Measurements from ENCODE around the gene HES2. TPM values are rescaled to one million over a fixed set of nuclear protein-coding genes. Genes with fewer than 3 reads are reported as not detected.
"Not testable (repeated sequence)": the region's sequence is repeated elsewhere in the genome, so short reads cannot be mapped to it uniquely, and the experiment has no call there.

Gene HES2
- total and polyA plus RNA-seq, 2 of the 4 experiments (the other 2 are of a cell fraction) = not detected

DNA sequence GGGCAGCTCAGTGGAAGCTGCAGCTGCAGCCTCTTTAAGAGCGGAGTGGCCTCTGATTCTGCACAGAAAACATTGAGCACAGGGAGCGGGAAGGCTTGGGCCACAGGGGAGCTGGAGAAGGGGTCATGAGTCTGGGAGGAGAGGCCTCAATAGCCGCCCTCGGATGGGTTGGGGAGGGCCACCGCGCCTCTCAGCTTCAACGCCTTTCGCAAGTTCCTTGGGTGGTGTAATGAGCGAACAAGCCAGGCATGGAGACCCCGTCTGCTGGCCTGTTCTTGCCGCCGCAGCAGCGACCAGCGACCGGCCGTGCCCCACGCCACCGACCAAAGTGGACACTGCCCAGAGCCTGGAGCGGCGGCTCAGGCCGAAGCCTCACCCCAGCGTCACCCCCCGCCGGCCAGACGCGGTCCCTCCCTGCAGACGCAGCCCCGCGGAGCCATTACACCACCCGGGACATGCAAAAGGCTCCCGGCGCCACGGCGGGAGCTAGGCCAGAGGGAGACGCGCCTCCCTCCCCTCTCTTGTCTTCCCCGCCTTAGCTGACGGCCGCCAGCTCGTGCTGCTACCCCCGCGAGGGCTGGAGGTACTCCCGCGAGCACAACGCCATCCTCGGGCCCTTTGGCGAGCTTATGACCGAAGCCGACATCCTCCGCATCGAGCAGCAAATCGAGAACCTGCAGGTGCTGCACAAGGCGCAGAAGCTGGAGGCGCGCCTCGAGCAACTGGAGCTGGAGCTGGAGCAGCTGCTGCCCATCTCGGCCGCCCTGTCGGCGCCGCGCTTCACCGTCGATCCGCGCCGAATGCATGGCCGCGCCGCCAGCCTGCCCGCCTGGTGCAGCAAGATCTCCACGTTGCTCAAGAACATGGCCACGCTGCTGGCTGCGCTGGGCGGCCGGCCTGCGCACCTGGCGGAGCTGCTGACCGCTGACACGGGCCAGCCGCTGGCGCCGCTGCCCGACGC is 34.5 kb upstream of the HES2 start:
- whole genome bisulfite sequencing, 2 experiments (ENCODE audit: extremely low coverage in 2 of 2, insufficient read length in 1 of 2) = 11% methylated on average over 50 of the region's 85 CpGs; no CpG with 5 or more reads in 1 of the 2 experiments
- H2BK20ac ChIP-seq (ENCODE audit: low read depth, low read length); in situ Hi-C loops (cut with MboI; ENCODE audit: low sequenced_read_pairs); H4K8ac ChIP-seq (ENCODE audit: low read depth in 2 of 2, low read length in 2 of 2); H2BK120ac ChIP-seq (ENCODE audit: low read depth, low read length); H2AK5ac ChIP-seq (ENCODE audit: low read depth, low read length); BruUV-seq (replicated peaks); H2BK15ac ChIP-seq (ENCODE audit: low read depth, low read length); H3K36me3 ChIP-seq (ENCODE audit: control insufficient read depth, insufficient read depth, low read length); H3K9ac ChIP-seq (ENCODE audit: low read depth, low read length); POLR2A ChIA-PET (ENCODE audit: unreplicated experiment); H3K4ac ChIP-seq (ENCODE audit: low read depth, low read length); H2AK9ac ChIP-seq (replicated peaks; ENCODE audit: low read depth, low read length, poor library complexity); H3K4me3 ChIP-seq (ENCODE audit: insufficient read depth, low read depth, low read length); H3K4me2 ChIP-seq (ENCODE audit: low read depth, low read length); H3K18ac ChIP-seq (ENCODE audit: low read depth, low read length); dilution Hi-C loops (cut with HindIII; ENCODE audit: low sequenced_read_pairs, unreplicated experiment); H3K23ac ChIP-seq (ENCODE audit: low read depth, low read length); H3K4me1 ChIP-seq (ENCODE audit: control insufficient read depth, insufficient read depth, low read length); H4K5ac ChIP-seq (ENCODE audit: low read depth, low read length); H2AFZ ChIP-seq (replicated peaks; ENCODE audit: low read length, poor library complexity); H3K27ac ChIP-seq (ENCODE audit: insufficient read depth, low read length); intact Hi-C loops (cut with micrococcal nuclease); H3K9me3 ChIP-seq (ENCODE audit: control insufficient read depth, insufficient read depth, low read length); H3K14ac ChIP-seq (replicated peaks; ENCODE audit: low read depth, low read length); H2BK5ac ChIP-seq (ENCODE audit: low read depth, low read length, poor library complexity, severe bottlenecking); H4K20me1 ChIP-seq (ENCODE audit: insufficient read depth, low read length); H3K56ac ChIP-seq (ENCODE audit: extremely low read depth, insufficient read depth, low read length); H3K79me1 ChIP-seq (ENCODE audit: low read depth in 1 of 2, low read length in 2 of 2); H4K91ac ChIP-seq (ENCODE audit: insufficient read depth, low read depth, low read length); H3K9me1 ChIP-seq (ENCODE audit: insufficient read depth, low read length): not testable (repeated sequence)
- ATAC-seq (ENCODE audit: low read depth) (peak; percentile 18), DNase-seq (peak; percentile 7)
- CTCF ChIA-PET = interaction anchor here (1.2 kb wide), 1 partner anchor 16 kb away, joined by 3 read pairs; no protein-coding TSS in a partner anchor
- H3K27me3 ChIP-seq (ENCODE audit: control insufficient read depth, insufficient read depth, low read length) = peaks cover 68% of the 10 kb centered on the region
